Measurements from ENCODE around the gene EDC4.
"Not testable (repeated sequence)": the region's sequence is repeated elsewhere in the genome, so short reads cannot be mapped to it uniquely, and the experiment has no call there.

- not testable (repeated sequence) for TF ChIP-seq CTCF (conservative IDR thresholded peaks at IDR 0.05; ENCODE audit: low read depth, low read length); EZH2 (IDR thresholded peaks at IDR 0.05; ENCODE audit: borderline replicate concordance, low read depth, low read length, poor library complexity, severe bottlenecking)
These were observed 8.8 kb upstream of the EDC4 start for GRCh38 chr16:67864044-67864443.

Data from A673 (cell line).